Adrenal gland (tissue), 12 donors: ENCODE results near the gene DLX3. TPM values are rescaled to one million over a fixed set of nuclear protein-coding genes. Genes with fewer than 3 reads are reported as not detected.

Experiments used
- DNase-seq, 7 donors: peaks; one replicate each; pipeline ENCODE4 v3.0.0-alpha.2; 2019 to 2020
- H3K27ac ChIP-seq, 5 donors: fragments of 200-600 bp; sonication (generic) in 4 of 5; 1 replicate in 3 of 5; 2 replicates in 2 of 5; pipeline versions ENCODE4 v1.5.1 to v1.8.0; 2016 to 2020; ENCODE audit warnings: mild to moderate bottlenecking in 1 of 5
- H3K27me3 ChIP-seq: fragments of 200-600 bp; 2 replicates; pipeline ENCODE4 v1.8.0; 2021
- H3K36me3 ChIP-seq, 2 donors: fragments of 200-600 bp; replicated peaks in 1 of 2; 1 replicate in 1 of 2; 2 replicates in 1 of 2; pipeline versions ENCODE4 v1.5.1 to v1.8.0; 2018 to 2022
- H3K4me1 ChIP-seq, 2 donors: fragments of 200-600 bp; replicated peaks in 1 of 2; 1 replicate in 1 of 2; 2 replicates in 1 of 2; pipeline versions ENCODE4 v1.5.1 to v1.8.0; 2018 to 2021
- H3K4me3 ChIP-seq, 4 donors: fragments of 200-600 bp; sonication (generic) in 3 of 4; one replicate each; pipeline ENCODE4 v1.5.1; 2016 to 2018
- H3K9me3 ChIP-seq, 3 donors: fragments of 200-600 bp; sonication (generic) in 1 of 3; replicated peaks in 1 of 3; 1 replicate in 2 of 3; 2 replicates in 1 of 3; pipeline versions ENCODE4 v1.5.1 to v1.8.0; 2016 to 2021
- CTCF ChIP-seq, 6 experiments: fragments of 450-650 bp in 4 of 6; fragments of 200-600 bp in 2 of 6; sonication (generic) in 1 of 6; IDR thresholded peaks; 1 replicate in 5 of 6; 2 replicates in 1 of 6; pipeline versions ENCODE4 v1.5.1 to v1.8.0; 2016 to 2021; ENCODE audit warnings: antibody characterized with exemption in 6 of 6, mild to moderate bottlenecking in 2 of 6, moderate library complexity in 1 of 6
- POLR2A ChIP-seq, 2 donors: fragments of 450-650 bp; IDR thresholded peaks; one replicate each; pipeline ENCODE4 v1.6.1; 2017; ENCODE audit warnings: antibody characterized with exemption in 2 of 2, mild to moderate bottlenecking in 2 of 2, moderate library complexity in 1 of 2
- WGBS, 4 donors: extraction: QIAGEN DNeasy Blood & Tissue Kit in 2 of 4; methylation state at CpG; one replicate each; pipeline versions ENCODE4 v1.1.5 to v1.1.7; 2013 to 2017; 5-methylcytosine and 5-hydroxymethylcytosine counted together
- intact Hi-C, 2 donors: fragments of 100-400 bp; cut with DNase I; formaldehyde crosslinking; loops; one replicate each; pipeline versions ENCODE4 v1.14.1 to v1.15.0; 2022 to 2023
- polyA plus RNA-seq, 3 donors: library from polyadenylated mRNA; stranded (reverse); fragments of 200-250 nt in 2 of 3; fragments of 350-450 nt in 1 of 3; fragmentation: Illumina TruSeq in 1 of 3; extraction: RNeasy Lipid Tissue Mini Kit (QIAGEN cat#74804) in 1 of 3; gene quantifications; one replicate each; pipeline ENCODE4 v1.2.3, GENCODE V29; 2013 to 2014
- total RNA-seq, 9 donors: library from RNA; depleted of rRNA in 4 of 9; stranded (reverse); fragments of >200 nt in 4 of 9; fragments of 120-200 nt in 1 of 9; fragmentation: NEBNext Ultra II Directional in 1 of 9; extraction: Animal tissue kit (Norgen Biotek cat#: 25700) in 1 of 9; gene quantifications; one replicate each; pipeline versions ENCODE4 v1.1.0 to v1.2.4, GENCODE V29; 2013 to 2023
- donor health status: healthy with polysubstance abuse.
- donor health status: Bipolar disorder and iron deficiency.
- donor health status: DM: yes; HTN: yes; CAD: no.
- donor health status: DM: no; HTN: no; CAD: no.
- donor health status: DM: no; HTN: no; CAD: no.
- donor health status: DM: yes; HTN: yes; CAD: no.

The DLX3 gene
- total and polyA plus RNA-seq, 12 donors = 0.07 to 0.83 (median 0.36) TPM; not detected in 4

GRCh38 chr17:49969134-49969759, 25.8 kb downstream of the DLX3 start, which contains the start of gene DLX4:
Gene DLX4 (plus strand): TSS chr17:49969190. CDS start chr17:49969469, 279 bp downstream.
- Histone ChIP-seq H3K27ac (no peak within 1 kb of the TSS), H3K27me3 (peaks cover 94% of the 10 kb centered on the region), H3K4me3 (peak within 1 kb of the TSS in 2 of 4 donors; percentile 30 to 57), H3K9me3 (no peaks in the 10 kb centered on the region), H3K36me3 (no peaks in the 10 kb centered on the region), H3K4me1 (peaks cover 16 to 23% of the 10 kb centered on the region in 2 donors)
- intact Hi-C loops = no loop called here
- WGBS, 4 donors = 2 to 6% (median 2%) methylated on average over 9 to 45 of the region's 45 CpGs
- no peak for TF ChIP-seq POLR2A (IDR thresholded peaks at IDR 0.05)
- TF ChIP-seq CTCF (IDR thresholded peaks at IDR 0.05) = no peak
- DNase-seq = peak in 4 of 7 donors; percentile 40 to 55 (median 48)

GRCh38 chr17:49968405-49969133, 26.5 kb downstream of the DLX3 start:
- WGBS, 4 donors = 0 to 2% (median 0%) methylated on average over 3 to 64 of the region's 64 CpGs
- peaks cover 94% of the 10 kb centered on the region for H3K27me3 ChIP-seq
- H3K4me3 ChIP-seq = peak overlapping the region in 2 of 4 donors; percentile 30 to 57
- H3K36me3 ChIP-seq = no peaks in the 10 kb centered on the region
- H3K4me1 ChIP-seq = peaks cover 16 to 25% of the 10 kb centered on the region in 2 donors
- H3K27ac ChIP-seq = no peak overlapping the region
- no peaks in the 10 kb centered on the region for H3K9me3 ChIP-seq
- no peak for TF ChIP-seq CTCF (IDR thresholded peaks at IDR 0.05)
- no peak for TF ChIP-seq POLR2A (IDR thresholded peaks at IDR 0.05)
- peak in 6 of 7 donors; percentile 42 to 61 (median 58) for DNase-seq
- intact Hi-C loops = no loop called here

GRCh38 chr17:49967621-49968404, 27.2 kb downstream of the DLX3 start:
- intact Hi-C loops = no loop called here
- H3K27me3 ChIP-seq = peaks cover 92% of the 10 kb centered on the region
- 20 to 41% (median 32%) methylated on average over 8 to 10 of the region's 10 CpGs for WGBS, 4 donors
- peak overlapping the region in 1 of 4 donors; percentile 57 for H3K4me3 ChIP-seq
- no peaks in the 10 kb centered on the region for H3K9me3 ChIP-seq
- TF ChIP-seq CTCF (IDR thresholded peaks at IDR 0.05) (no peak), POLR2A (IDR thresholded peaks at IDR 0.05) (no peak)
- no peaks in the 10 kb centered on the region for H3K36me3 ChIP-seq
- H3K27ac ChIP-seq = no peak overlapping the region
- peaks cover 16 to 25% of the 10 kb centered on the region in 2 donors for H3K4me1 ChIP-seq
- no peak for DNase-seq

- Histone ChIP-seq H3K4me1 (peaks cover 13 to 21% of the 10 kb centered on the region in 2 donors), H3K9me3 (no peaks in the 10 kb centered on the region), H3K36me3 (no peaks in the 10 kb centered on the region), H3K27ac (no peak overlapping the region), H3K27me3 (peaks cover 92% of the 10 kb centered on the region), H3K4me3 (no peak overlapping the region)
- intact Hi-C loops = no loop called here
- DNase-seq = no peak
- no peak for TF ChIP-seq CTCF (IDR thresholded peaks at IDR 0.05)
- 25 to 34% (median 26%) methylated on average over 3 of the region's 3 CpGs for WGBS, 4 donors
Observed at GRCh38 chr17:49967205-49967604, 27.8 kb downstream of the DLX3 start.
